ENCODE results near the gene FUT8.

DNA sequence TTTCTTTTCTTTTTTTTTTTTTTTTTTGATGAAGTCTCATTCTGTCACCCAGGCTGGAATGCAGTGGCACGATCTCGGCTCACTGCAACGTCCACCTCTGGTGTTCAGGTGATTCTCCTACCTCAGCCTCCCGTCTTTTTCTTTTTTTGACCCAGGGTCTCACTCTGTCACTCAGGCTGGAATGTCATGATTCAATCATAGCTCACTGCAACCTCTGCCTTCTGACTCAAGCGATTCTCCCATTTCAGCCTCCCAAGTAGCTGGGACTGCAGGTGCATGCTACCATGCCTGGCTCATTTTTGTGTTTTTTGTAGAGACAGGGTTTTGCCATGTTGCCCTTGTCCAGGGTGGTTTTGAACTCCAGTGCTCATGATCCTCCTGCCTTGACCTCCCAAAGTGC is 12.0 kb downstream of the FUT8 start:
- TF ChIP-seq, protein P1, sequence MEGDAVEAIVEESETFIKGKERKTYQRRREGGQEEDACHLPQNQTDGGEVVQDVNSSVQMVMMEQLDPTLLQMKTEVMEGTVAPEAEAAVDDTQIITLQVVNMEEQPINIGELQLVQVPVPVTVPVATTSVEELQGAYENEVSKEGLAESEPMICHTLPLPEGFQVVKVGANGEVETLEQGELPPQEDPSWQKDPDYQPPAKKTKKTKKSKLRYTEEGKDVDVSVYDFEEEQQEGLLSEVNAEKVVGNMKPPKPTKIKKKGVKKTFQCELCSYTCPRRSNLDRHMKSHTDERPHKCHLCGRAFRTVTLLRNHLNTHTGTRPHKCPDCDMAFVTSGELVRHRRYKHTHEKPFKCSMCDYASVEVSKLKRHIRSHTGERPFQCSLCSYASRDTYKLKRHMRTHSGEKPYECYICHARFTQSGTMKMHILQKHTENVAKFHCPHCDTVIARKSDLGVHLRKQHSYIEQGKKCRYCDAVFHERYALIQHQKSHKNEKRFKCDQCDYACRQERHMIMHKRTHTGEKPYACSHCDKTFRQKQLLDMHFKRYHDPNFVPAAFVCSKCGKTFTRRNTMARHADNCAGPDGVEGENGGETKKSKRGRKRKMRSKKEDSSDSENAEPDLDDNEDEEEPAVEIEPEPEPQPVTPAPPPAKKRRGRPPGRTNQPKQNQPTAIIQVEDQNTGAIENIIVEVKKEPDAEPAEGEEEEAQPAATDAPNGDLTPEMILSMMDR (IDR thresholded peaks at IDR 0.05) = no peak
- no peak for TF ChIP-seq POLR2A (IDR thresholded peaks at IDR 0.05)
- no peak for TF ChIP-seq EP300 (IDR thresholded peaks at IDR 0.05)
